GM21526 (cell line): ENCODE results near the gene RPL18A.
"Not testable (repeated sequence)": the region's sequence is repeated elsewhere in the genome, so short reads cannot be mapped to it uniquely, and the experiment has no call there.

ENCODE experiments used
- ATAC-seq: cut with Tn5 transposase; IDR thresholded peaks from one replicate; pipeline ENCODE4 v1.9.1; 2021; ENCODE audit warnings: moderate library complexity; ENCODE audit not compliant: unreplicated experiment, low FRiP score

The RPL18A gene

DNA sequence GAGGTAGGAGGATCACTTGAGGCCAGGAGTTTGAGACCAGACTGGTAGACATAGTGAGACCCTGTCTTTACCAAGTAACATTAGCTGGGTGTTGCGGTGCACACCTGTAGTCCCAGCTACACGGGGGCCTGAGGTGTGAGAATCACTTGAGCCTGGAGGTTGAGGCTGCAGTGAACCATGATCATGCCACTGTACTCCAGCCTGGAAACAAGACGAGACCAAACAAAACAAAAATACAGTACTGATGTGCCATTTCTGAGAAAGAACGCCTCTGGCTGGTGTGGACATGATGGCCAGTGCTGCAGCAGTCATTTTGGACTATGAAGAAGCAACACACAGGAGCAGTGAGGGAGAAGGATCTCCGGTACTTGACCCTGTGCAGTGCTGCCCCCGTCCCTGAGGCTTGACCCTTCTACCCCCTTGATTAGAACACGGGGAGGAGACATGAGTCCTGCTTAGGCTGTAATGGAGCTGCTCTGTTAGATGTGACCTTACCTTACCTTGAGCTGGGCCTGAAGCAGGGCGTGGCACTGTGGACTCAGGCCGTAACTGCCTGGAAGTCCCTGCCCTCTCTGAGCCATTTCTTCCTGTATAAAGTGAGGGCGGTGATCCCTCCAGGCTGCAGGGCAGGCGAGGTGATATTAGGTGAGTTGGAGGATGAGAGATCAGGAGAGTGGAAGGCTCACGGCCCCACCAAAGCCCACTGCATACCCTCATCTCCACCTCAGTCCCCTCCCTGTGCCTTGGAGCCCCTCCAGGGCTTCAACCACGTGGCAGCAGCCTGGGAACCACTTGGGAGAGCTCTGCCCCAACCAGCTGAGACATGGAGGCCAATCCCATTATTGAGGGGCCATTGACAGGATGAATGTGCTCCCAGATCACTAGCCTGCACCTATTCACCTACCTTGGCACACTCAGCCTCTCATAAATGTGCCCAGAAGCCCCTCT, 5.9 kb downstream of the RPL18A start:
- no peak for ATAC-seq

DNA sequence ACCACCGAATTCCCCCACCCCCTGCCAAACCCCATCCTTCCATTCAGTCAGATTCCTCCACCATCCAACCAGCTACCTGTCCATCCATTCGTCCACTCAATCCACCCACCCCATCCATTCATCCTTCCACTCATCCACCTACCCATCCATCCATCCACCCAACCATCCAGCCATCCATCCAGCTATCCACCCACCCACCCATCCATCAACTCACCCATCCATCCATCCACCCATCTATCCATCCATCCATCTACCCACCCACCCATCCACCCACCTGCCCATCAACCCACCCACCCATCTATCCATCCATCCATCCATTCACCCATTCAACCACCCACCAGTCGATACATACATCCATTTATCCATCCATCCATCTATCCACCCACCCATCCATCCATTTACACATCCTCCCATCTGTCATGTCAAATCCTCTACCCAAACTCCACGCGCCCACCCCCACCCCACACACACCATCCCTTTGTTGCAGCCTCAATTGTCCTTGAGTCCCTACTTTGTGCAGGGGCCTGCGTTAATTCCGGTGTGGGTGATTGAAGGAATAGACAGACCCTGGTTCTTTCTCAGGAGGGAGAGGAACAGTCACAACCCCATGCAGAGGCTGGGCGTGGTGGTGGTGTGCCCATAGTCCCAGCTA, 6.7 kb downstream of the RPL18A start:
- no peak for ATAC-seq

DNA sequence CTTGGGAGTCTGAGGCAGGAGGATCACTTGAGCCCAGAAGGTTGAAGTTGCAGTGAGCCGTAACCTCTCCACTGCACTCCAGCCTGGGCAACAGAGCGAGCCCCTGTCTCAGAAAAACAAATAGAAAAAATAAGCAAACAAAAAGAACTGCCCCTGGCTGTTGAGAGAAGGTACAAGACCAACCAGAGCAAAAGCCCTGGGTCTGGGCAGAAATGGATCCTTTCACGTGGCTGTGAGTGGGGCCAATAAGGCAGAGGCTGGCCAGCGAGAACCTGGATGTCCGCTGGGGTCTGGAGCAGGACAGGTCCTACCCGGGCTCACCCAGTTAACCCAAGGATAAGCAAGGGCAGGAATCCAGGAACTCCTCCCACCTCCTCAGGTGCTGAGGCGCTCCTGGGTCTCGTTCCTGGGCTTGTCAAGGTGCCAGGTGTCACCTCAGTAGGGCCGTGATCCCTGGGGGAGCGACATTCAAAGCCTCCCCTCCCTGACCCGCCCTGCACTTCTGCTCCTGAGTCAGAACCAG, 7.3 kb downstream of the RPL18A start:
- no peak for ATAC-seq

DNA sequence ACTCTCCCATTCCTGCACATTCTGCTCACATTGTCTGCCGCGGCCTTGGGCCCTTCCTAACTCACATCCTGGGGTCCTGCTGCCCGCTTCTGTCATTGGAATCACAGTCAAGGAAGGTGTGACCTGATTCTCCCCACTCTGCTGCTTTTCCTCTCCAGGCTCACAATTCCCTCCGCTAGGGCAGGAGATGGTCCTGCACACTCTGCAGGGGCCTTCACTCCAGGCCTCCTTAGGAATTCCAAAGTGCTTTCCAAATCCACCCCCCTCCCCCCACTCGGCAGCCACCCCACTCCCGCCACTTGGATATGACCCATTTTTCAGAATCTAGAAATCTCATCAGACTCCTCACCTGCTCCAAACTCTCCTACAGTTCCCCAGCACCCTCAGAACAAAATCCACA, 9.0 kb downstream of the RPL18A start:
- no peak for ATAC-seq

DNA sequence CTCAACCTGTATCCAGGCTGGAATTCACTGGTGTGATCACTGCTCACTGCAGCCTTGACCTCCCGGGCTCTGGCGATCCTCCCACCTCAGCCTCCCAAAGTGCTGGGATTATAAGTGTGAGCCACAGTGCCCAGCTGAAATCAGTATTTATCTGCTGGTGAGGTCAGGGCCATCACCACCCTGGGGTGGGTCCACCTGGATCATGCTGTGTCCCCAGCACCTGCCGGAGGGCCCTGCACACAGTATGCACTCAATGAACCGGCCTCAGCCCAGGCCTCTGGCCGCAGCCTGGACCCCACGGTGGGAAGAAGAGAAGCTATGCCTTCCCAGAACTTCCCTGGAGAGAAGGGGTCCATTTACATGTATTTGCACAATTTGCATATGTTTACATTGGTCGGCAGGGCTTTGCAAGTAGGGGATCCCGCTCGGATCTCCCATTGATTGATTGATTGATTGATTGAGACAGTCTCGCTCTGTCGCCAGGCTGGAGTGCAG, 9.5 kb downstream of the RPL18A start:
- no peak for ATAC-seq

DNA sequence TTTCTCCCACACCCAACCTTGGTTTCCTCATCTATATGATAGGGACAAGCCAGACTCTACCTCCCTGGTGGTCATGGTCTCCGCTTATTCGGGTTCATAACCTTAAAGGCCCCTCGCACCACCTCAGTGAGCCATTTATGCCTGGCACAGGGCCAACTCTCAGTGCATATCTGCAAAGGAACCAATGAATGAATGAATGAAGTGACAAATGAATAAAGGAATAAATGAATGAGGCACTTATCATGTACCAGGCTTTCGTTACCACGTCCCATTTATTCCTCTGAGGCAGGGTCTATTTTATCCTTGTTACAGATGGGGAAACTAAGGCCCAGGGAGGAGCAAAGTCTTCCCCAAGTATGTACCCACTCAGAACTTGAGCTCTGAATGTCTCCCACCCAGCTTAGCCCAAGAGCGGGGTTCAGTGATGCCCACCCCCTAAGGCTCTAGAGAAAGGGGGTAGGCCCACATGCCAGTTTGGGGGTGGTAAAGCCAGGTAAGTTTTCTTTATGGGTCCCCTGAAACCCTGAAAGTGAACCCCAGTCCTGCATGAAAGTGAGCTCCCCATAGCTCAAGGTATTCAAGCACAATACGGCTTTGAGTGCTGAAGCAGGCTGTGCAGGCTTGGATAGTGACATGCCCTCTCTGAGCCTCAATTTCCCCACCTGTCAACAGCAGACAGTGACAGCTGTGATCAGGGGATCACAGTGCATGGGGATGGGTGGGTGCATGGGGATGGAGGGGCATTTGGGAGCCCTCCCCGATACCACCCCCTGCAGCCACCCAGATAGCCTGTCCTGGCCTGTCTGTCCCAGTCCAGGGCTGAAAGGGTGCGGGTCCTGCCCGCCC, 11.5 kb downstream of the RPL18A start:
- no peak for ATAC-seq

DNA sequence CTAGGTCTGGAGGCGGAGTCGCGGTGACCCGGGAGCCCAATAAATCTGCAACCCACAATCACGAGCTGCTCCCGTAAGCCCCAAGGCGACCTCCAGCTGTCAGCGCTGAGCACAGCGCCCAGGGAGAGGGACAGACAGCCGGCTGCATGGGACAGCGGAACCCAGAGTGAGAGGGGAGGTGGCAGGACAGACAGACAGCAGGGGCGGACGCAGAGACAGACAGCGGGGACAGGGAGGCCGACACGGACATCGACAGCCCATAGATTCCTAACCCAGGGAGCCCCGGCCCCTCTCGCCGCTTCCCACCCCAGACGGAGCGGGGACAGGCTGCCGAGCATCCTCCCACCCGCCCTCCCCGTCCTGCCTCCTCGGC, 12.2 kb downstream of the RPL18A start, which contains the start of gene SLC5A5:
TSS of gene SLC5A5 (plus strand) at position 68 of the 373 bp plus-strand sequence. CDS start 375 bp downstream, outside the sequence.
- ATAC-seq: no peak

DNA sequence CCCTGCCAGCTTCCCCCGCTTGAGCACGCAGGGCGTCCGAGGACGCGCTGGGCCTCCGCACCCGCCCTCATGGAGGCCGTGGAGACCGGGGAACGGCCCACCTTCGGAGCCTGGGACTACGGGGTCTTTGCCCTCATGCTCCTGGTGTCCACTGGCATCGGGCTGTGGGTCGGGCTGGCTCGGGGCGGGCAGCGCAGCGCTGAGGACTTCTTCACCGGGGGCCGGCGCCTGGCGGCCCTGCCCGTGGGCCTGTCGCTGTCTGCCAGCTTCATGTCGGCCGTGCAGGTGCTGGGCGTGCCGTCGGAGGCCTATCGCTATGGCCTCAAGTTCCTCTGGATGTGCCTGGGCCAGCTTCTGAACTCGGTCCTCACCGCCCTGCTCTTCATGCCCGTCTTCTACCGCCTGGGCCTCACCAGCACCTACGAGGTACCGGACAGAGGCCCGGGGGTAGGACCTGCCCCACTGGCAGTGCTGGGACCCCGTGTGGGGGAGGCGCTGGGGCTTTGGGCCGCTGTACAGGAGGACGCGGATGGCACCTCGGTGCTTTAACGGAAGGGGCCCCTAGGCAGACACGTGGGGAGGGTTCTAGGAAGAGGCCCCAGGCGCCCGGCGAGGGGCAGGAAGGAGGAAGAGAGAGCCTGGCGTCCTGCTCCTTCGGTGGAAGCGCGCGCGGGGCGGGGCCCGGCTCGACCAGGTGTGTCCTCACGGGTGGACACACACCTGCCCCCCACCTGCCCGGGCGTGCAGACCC, 12.7 kb downstream of the RPL18A start:
- ATAC-seq: no peak

DNA sequence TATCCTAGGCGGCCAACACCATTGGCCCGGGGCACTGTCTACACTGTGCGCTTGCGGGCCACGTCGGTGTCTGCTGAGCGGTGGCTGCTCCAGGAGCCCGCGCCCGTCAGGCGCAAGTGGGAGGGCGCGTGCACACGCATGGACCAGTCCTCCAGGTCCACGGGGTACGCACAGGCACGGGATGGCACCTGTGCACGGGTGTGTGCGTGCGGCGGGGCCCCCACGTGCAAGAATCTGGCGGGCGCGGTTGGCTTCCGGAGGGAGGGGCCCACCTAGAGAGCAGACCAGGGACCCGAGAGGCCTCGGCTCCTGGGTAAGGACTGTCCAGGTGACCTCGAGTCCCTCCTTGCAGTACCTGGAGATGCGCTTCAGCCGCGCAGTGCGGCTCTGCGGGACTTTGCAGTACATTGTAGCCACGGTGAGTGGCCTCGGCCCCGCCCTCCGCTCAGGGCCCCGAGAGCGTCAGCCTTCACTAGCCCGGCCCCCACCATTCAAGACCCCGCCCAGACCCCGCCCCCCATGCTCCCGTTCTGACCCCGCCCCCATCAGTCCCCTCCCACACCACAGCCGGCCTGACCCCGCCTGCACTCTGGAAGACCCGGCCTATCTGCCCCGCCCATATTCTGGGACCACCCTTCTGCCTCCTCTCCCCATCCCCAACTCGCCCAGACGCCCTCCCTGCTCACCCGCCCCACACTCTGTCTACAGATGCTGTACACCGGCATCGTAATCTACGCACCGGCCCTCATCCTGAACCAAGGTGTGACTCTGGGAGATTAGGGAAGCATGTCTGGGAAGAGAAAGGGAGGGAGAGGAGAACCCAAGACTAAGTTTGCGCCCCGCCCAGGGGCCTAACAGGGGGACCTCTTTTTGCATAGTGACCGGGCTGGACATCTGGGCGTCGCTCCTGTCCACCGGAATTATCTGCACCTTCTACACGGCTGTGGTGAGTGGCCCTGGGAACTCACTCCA, 14.4 kb downstream of the RPL18A start:
- ATAC-seq: no peak

DNA sequence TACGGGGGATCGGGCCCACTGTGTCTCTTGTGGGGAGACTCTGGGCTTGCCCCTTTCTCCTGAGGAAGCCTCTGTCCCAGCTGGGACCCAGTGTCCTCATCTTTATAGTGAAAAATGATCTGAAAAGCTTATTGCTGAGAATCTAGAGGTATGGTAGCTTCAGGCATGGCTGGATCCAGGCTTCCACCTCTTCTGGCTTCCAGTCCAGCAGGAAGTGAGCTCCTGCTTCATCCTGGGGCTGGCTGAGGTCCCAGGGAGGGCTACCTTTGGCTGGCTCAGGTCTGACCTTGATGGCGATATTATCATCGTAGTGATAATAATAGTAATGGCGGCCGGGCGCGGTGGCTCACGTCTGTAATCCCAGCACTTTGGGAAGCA, 15.0 kb downstream of the RPL18A start:
- no peak for ATAC-seq

DNA sequence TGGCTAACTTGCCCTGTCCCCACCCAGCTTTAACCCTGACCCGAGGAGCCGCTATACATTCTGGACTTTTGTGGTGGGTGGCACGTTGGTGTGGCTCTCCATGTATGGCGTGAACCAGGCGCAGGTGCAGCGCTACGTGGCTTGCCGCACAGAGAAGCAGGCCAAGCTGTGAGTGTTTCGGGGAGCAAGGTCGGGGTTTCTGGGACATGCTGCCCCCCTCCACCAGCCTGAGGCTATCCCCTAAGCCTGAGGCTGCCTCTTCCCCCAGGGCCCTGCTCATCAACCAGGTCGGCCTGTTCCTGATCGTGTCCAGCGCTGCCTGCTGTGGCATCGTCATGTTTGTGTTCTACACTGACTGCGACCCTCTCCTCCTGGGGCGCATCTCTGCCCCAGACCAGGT, 18.0 kb downstream of the RPL18A start:
- no peak for ATAC-seq

DNA sequence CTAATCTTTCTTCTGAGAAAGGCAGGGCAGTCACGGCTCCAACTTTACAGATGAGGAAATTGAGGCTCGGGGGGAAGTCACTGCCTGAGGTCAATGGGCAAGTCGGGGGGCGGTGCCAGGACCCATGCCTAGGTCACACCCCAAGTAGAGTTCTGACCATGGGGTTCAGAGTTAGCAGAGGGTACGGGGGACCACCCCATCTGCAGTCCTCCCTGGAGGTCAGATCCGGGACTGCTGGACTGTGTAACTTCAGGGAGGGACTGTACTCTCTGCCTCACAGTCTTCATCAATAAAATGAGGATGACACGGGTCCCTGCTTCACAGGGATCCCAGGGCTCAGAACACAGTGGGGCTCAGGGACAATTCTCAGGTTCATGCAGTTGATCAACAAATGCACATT, 19.8 kb downstream of the RPL18A start:
- no peak for ATAC-seq

DNA sequence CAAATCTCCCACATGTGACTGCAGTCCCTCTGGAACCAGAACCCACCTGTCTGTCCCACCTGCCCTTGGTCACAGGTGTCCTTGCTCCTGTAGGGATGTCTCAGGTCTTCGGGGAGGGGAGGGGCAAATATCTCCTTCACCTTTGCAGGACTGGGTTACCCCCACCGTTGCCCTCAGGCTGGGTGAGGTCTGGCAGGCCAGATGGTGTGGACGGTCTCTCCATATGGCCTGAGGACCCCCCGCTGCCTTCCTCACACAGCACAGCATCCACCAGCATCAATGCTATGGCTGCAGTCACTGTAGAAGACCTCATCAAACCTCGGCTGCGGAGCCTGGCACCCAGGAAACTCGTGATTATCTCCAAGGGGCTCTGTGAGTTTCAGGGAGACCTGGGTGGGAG, 22.0 kb downstream of the RPL18A start:
- no peak for ATAC-seq

DNA sequence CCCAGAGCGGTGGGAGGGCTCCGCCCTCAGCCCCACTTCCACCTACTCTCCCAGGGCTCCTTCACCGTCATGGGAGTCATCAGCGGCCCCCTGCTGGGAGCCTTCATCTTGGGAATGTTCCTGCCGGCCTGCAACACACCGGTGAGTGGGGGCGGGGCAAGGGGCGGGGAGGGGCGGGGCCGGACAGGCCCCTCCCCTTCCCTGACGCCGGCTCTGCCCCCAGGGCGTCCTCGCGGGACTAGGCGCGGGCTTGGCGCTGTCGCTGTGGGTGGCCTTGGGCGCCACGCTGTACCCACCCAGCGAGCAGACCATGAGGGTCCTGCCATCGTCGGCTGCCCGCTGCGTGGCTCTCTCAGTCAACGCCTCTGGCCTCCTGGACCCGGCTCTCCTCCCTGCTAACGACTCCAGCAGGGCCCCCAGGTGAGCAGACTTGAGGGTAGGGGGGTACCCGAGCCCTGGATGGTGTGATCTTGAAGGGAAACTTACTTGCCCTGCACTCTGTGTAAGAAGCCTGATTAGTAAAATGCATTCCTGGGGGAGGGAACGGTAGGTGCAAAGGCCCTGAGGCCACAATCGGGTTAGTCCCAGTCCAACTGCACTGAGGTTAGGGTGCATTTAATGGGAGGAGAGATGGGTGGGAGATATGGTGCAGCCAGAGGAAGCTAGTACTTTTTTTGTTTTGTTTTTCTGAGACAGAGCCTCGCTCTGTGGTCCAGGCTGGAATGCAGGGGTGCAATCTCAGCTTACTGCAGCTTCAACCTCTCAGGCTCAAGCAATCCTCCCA, 24.1 kb downstream of the RPL18A start:
- ATAC-seq: no peak

DNA sequence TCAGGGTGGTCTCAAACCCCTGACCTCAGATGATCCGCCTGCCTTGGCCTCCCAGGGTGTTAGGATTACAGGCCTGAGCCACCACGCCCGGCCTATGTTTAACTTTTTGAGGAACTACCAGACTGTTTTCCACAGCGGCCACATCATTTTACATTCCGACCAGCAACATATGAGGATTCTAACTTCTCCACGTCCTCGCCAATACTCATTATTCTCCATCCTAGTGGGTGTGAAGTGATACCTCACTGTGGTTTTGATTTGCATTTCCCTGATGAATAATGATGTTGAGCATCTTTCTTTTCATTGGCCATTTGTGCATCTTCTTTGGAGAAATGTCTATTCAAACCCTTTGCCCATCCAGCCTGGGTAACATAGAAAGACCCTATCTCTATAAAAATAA, 26.8 kb downstream of the RPL18A start:
- ATAC-seq: no peak

DNA sequence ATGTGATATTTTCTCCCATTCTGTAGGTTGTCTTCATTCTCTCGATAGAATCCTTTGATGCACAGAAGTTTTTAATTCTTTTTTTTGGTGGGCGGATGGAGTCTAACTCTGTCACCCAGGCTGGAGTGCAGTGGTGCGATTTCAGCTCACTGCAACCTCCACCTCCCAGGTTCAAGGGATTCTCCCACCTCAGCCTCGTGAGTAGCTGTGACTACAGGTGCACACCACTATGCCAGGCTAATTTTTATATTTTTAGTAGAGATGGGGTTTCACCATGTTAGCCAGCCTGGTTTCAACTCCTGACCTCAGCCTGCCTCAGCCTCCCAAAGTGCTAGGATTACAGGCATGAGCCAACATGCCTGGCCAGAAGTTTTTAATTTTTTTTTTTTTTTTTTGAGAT, 27.5 kb downstream of the RPL18A start:
- not testable (repeated sequence) for ATAC-seq

DNA sequence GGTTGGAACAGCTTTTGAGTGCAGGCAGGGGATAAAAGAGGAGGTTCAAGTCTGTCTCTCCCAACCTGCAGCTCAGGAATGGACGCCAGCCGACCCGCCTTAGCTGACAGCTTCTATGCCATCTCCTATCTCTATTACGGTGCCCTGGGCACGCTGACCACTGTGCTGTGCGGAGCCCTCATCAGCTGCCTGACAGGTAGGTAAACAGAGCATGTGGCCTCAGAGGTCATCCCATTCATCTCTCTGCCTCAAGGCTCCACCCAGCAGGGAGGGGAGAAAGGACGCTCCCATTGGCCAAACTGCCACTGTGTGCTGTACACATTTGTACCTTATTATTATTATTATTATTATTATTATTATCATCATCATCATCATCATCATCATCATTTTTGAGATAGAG, 28.6 kb downstream of the RPL18A start:
- ATAC-seq: no peak

DNA sequence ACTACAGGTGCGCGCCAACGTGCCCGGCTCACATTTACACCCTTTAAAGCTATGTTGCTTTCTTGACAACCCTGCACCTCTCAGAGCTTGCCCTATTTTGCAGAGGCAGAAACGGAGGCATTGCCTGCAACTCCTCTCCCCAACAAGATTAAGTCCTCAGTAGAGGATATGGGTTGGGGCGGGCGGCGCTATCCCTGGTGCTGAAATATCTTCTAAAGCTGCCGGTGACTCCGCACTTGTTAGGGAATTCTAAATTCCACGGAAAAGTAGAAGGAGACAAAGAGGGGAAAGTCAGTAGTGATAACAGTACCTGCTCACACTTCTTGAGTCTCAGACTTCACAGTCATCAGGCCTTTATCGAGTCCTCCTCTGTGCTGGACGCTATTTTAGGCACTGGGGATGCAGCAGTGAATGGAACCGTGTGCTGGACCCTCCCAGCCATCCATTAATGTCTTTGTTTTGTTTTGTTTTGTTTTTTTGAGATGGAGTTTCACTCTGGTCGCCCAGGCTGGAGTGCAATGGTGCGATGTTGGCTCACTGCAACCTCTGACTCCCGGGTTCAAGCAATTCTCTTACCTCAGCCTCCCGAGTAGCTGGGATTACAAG, 30.0 kb downstream of the RPL18A start:
- no peak for ATAC-seq
